A549 (cell line): ENCODE results near the gene USP9X. TPM values are rescaled to one million over a fixed set of nuclear protein-coding genes. Genes with fewer than 3 reads are reported as not detected.
"Not testable (repeated sequence)": the region's sequence is repeated elsewhere in the genome, so short reads cannot be mapped to it uniquely, and the experiment has no call there.

ENCODE experiments used
- ATAC-seq, 2 experiments: fragments of 200-7000 bp in 1 of 2; fragments of >200 bp in 1 of 2; cut with Nextera tagmentation in 1 of 2; cut with Tn5 transposase in 1 of 2; 3 replicates each; pipeline versions ENCODE4 v1.8.0 to v1.9.1; 2018 to 2020; ENCODE audit warnings: mild to moderate bottlenecking in 1 of 2, moderate library complexity in 1 of 2
- CTCF ChIA-PET: fragments of 300-600 bp; sonication (Branson Sonifier 250); formaldehyde crosslinking; extraction: SDS; loops from one replicate; lab custom pipeline; 2021; ENCODE audit warnings: antibody characterized with exemption, inconsistent platforms; lab: Yijun Ruan, JAX
- POLR2A ChIA-PET: fragments of 350-600 bp; formaldehyde crosslinking; extraction: SDS; loops from one replicate; lab custom pipeline; 2021; ENCODE audit warnings: antibody characterized with exemption, inconsistent platforms; lab: Yijun Ruan, JAX
- DNase-seq, 2 experiments: peaks; one replicate each; pipeline versions ENCODE4 v3.0.0 to v3.0.0-alpha.2; 2011 to 2016; ENCODE audit warnings: low read depth in 1 of 2, low spot score in 1 of 2
- FAIRE-seq: peaks from 2 replicates; lab custom pipeline; 2011; peaks lifted over from hg19 to GRCh38; lab: Jason Lieb, UNC
- H3K27ac ChIP-seq, 2 experiments: fragments of >200 bp; sonication (Bioruptor Twin); formaldehyde crosslinking; 3 replicates each; pipeline ENCODE4 v1.5.1; 2016 to 2017
- H3K4me1 ChIP-seq: fragments of >200 bp; sonication (Bioruptor Twin); formaldehyde crosslinking; 3 replicates; pipeline ENCODE4 v1.6.1; 2016
- H3K4me2 ChIP-seq: fragments of >200 bp; sonication (Bioruptor Twin); formaldehyde crosslinking; 3 replicates; pipeline ENCODE4 v1.6.1; 2016
- H3K4me3 ChIP-seq: fragments of >200 bp; sonication (Bioruptor Twin); formaldehyde crosslinking; 3 replicates; pipeline ENCODE4 v1.5.1; 2016
- H3K9me3 ChIP-seq: fragments of >200 bp; sonication (Bioruptor Twin); formaldehyde crosslinking; 3 replicates; pipeline ENCODE4 v1.6.1; 2016
- CHD4 ChIP-seq: fragments of 200-600 bp; sonication (generic); IDR thresholded peaks from 2 replicates; pipeline ENCODE4 v1.6.1; 2016; ENCODE audit warnings: antibody characterized with exemption, mild to moderate bottlenecking, borderline replicate concordance
- EHMT2 ChIP-seq: fragments of 200-600 bp; sonication (generic); IDR thresholded peaks from 2 replicates; pipeline ENCODE4 v1.6.1; 2016; ENCODE audit warnings: antibody characterized with exemption, low read depth, mild to moderate bottlenecking, moderate library complexity
- FOSB ChIP-seq: fragments of 250-450 bp; sonication (Bioruptor Pico); IDR thresholded peaks from 2 replicates; pipeline ENCODE4 v1.5.0; 2020; ENCODE audit warnings: mild to moderate bottlenecking, moderate library complexity
- FOSL2 ChIP-seq, 2 experiments: fragments of 450-650 bp in 1 of 2; fragments of >200 bp in 1 of 2; sonication (Bioruptor Twin) in 1 of 2; formaldehyde crosslinking; IDR thresholded peaks; 2 replicates each; pipeline versions ENCODE4 v1.5.0 to v1.6.1; 2016 to 2020; ENCODE audit warnings: mild to moderate bottlenecking in 1 of 2, moderate library complexity in 1 of 2
- JUN ChIP-seq, 2 experiments: fragments of >200 bp; sonication (Bioruptor Twin); formaldehyde crosslinking; IDR thresholded peaks; 2 replicates in 1 of 2; 3 replicates in 1 of 2; pipeline ENCODE4 v1.6.1; 2016 to 2017
- KDM5A ChIP-seq: fragments of 200-600 bp; sonication (generic); IDR thresholded peaks from 2 replicates; pipeline ENCODE4 v1.6.1; 2016; ENCODE audit warnings: antibody characterized with exemption, mild to moderate bottlenecking
- MYC ChIP-seq: IDR thresholded peaks from 2 replicates; pipeline ENCODE4 v1.6.1; 2012; ENCODE audit warnings: mild to moderate bottlenecking, inconsistent platforms, low read length, improper control_type of control experiment, borderline replicate concordance
- PHF8 ChIP-seq: fragments of 200-600 bp; sonication (generic); IDR thresholded peaks from 2 replicates; pipeline ENCODE4 v1.6.1; 2016; ENCODE audit warnings: low read depth, mild to moderate bottlenecking, antibody characterized with exemption, moderate library complexity, borderline replicate concordance
- POLR2A ChIP-seq: IDR thresholded peaks from 2 replicates; pipeline ENCODE4 v1.6.1; 2012; ENCODE audit warnings: mild to moderate bottlenecking, low read length
- RCOR1 ChIP-seq: fragments of 150-350 bp; IDR thresholded peaks from 2 replicates; pipeline ENCODE4 v1.6.1; 2014; ENCODE audit warnings: antibody characterized with exemption, low read length, low read depth
- ZC3H11A ChIP-seq: fragments of 450-650 bp; IDR thresholded peaks from 2 replicates; pipeline ENCODE4 v1.6.1; 2014; ENCODE audit warnings: antibody characterized with exemption, mild to moderate bottlenecking
- ZNF302 ChIP-seq: fragments of 250-450 bp; sonication (Bioruptor Pico); IDR thresholded peaks from 2 replicates; pipeline ENCODE4 v1.9.0; 2021; ENCODE audit warnings: inconsistent platforms, mild to moderate bottlenecking, moderate library complexity
- ZSCAN20 ChIP-seq: fragments of 250-450 bp; sonication (Bioruptor Pico); IDR thresholded peaks from 2 replicates; pipeline ENCODE4 v1.8.0; 2022; ENCODE audit warnings: mild to moderate bottlenecking, moderate library complexity
- WGBS: methylation state at CpG from one replicate; pipeline ENCODE4 v1.1.6; 2017; ENCODE audit errors: missing lambda C conversion rate; 5-methylcytosine and 5-hydroxymethylcytosine counted together
- polyA plus RNA-seq, 4 experiments: library from polyadenylated mRNA; depleted of rRNA in 3 of 4; stranded (reverse); fragments of >200 nt; fragmentation: RNase III in 1 of 4; extraction: RNeasy Plus Mini Kit Qiagen cat#74134 plus additional on column Dnase treatment in 1 of 4; gene quantifications; 2 replicates in 3 of 4; 3 replicates in 1 of 4; pipeline ENCODE4 v1.2.3, GENCODE V29; 2011 to 2017
- TF ChIP-seq, protein P1 (sequence below): fragments of >200 bp; sonication (Bioruptor Twin); formaldehyde crosslinking; IDR thresholded peaks from 3 replicates; pipeline ENCODE4 v1.6.1; 2016

USP9X gene
- polyA plus RNA-seq, 2 of the 4 experiments (the other 2 are of a cell fraction), result 30.7 to 70.4 TPM

DNA sequence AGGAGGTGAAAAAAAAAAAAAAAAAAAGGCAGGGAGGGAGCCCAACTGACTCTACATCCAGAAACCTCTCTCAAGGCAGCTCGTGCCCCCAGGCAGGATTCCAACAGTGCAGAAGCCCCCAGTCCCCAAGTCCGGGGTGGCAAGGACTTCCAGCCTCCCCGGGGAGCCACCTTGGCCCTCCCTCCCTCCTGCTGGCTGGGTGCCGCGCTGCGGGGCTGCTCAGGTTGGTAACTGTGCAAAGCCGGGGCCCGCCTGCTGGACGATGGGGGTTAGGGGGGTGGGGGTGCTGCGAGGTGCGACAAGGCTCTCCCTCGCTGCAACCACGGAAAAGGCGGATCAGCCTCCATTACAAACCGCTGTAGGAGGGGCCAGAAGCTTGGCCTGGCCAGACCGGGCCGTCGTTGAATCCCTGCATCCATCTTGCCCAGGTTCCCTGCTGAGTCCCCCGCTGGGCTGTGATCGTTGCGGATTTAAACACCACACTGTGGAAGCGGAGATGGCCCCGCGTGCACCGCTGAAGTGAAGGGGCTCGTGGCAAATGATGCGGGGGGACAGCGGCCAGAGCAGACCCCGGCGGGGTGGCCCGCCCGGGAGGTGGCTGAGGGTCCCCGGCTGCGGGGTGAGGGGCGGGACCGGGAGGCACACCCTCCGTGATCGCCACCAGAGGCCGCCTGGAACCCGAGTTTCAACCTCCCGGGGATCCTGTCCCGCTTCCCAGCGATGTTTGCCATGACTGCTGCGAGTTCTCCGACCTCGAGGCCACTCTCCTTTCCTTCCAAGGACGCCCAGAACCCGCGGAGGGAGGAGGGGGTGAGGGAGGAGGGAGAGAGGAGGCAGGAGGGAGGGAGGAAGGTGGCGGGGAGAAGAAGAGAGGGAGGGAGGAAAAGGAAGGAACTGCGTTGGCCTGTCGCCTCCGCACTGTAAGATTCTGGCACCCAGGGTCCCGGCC lies 190.7 kb downstream of the USP9X start (continued):
- TF ChIP-seq EHMT2 (no peak), PHF8 (peak; percentile 22; the same call in 1 of the 2 replicates), MYC (no peak)

DNA sequence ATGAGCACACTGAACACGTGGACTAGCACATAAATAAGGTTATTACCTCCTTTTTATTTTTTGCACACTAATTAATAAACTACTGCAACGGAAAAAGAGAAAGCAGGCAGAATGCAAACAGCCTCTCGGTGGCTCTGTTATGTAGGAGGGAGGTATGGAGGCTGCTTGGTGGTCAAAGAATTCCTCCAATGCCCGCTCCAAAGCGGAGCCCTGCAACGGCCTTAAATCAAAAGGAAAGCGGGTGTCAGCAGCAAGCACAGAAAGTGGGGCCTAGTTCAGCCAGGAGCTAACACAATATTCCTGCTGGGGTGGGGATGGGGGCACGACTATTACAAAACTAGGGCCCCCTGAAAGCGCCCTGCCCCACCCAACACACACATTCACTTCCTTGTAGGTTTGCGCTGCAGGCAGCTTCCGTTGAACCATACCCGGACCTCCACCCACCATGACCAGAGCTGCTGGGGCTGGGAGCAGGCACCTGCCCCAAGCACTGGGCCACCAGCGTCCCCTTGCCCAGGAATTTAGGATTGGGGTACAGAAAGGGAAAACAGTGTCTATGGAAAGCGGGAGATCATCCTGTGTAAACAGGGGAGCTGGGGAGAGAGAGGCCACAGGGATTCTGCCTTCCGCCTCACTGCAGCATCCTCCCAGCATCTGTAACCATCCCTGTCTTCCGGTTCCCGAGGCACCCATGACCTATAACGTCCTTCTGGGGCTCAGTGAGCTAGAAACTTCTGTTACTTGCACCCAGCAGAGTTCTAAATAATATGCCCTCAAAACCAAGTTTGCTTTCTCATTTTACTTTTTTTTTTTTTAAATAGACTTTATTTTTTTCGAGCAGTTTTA lies 191.6 kb downstream of the USP9X start:
- H3K9me3 ChIP-seq, result no peaks in the 10 kb centered on the region
- TF ChIP-seq ZSCAN20 (CRISPR knock-in tag) (no peak), ZNF302 (CRISPR knock-in tag) (no peak), KDM5A (no peak), CHD4 (no peak), FOSL2 (IDR thresholded peaks at IDR 0.05) (no peak), FOSL2 (CRISPR knock-in tag; IDR thresholded peaks at IDR 0.05) (no peak), FOSB (CRISPR knock-in tag) (no peak), EHMT2 (no peak), POLR2A (no peak), JUN (IDR thresholded peaks at IDR 0.05) (no peak), RCOR1 (no peak)
- TF ChIP-seq, protein P1, sequence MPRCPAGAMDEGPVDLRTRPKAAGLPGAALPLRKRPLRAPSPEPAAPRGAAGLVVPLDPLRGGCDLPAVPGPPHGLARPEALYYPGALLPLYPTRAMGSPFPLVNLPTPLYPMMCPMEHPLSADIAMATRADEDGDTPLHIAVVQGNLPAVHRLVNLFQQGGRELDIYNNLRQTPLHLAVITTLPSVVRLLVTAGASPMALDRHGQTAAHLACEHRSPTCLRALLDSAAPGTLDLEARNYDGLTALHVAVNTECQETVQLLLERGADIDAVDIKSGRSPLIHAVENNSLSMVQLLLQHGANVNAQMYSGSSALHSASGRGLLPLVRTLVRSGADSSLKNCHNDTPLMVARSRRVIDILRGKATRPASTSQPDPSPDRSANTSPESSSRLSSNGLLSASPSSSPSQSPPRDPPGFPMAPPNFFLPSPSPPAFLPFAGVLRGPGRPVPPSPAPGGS, result no peak
- peak overlapping the region; percentile 98 for H3K4me2 ChIP-seq
- peak in 1 of 2 experiments; percentile 6; a peak in 3 of 6 replicates for ATAC-seq
- peaks cover 7% of the 10 kb centered on the region for H3K4me1 ChIP-seq
- peak overlapping the region; percentile 93 to 98 for H3K27ac ChIP-seq
- POLR2A ChIA-PET, result interaction anchor here (0.8 kb wide), 1 partner anchor 54 kb away, joined by 4 read pairs; no protein-coding TSS in a partner anchor
- DNase-seq, result no peak
- peak overlapping the region; percentile 54 for H3K4me3 ChIP-seq
- 72% methylated on average over 19 of the region's 19 CpGs for WGBS
- FAIRE-seq, result no peak
- CTCF ChIA-PET, result interaction anchor here (0.7 to 4.7 kb wide), 5 partner anchors 10 to 180 kb away, joined by 3 to 35 read pairs (median 6); no protein-coding TSS in a partner anchor

DNA sequence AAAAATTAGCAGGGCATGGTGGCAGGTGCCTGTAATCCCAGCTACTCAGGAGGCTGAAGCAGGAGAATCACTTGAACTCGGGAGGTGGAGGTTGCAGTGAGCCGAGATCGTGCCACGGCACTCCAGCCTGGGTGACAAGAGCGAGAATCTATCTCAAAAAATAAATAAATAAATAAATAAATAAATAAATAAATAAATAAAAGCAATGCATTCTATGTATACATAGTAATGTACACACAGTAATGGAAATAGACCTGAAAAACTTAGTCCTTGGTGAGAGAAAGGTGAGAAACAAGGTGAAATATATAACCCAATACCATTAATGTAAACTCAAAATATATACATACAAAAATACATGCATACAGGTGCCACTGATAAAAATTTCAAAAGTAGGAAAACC lies 197.1 kb downstream of the USP9X start:
- 72% methylated on average over 5 of the region's 5 CpGs for WGBS

DNA sequence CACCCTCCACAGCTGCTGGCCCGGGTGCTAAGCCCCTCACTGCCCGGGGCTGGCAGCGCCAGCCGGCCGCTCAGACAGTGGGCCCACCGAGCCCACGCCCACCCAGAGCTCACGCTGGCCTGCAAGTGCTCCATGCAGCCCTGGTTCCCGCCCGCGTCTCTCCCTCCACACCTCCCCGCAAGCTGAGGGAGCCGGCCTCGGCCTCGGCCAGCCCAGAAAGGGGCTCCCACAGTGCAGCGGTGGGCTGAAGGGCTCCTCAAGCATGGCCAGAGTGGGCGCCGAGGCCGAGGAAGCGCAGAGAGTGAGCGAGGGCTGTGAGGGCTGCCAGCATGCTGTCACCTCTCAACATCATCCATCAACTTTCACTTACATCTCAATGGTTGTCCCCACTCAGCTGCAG lies 200.7 kb downstream of the USP9X start:
- DNase-seq, H3K9me3 ChIP-seq, FAIRE-seq, H3K4me2 ChIP-seq, H3K4me3 ChIP-seq, H3K4me1 ChIP-seq, H3K27ac ChIP-seq, ATAC-seq, POLR2A ChIA-PET: not testable (repeated sequence)
- 100% methylated on average over 1 of the region's 21 CpGs for WGBS
- CTCF ChIA-PET, result interaction anchor here (1.7 kb wide), 1 partner anchor 44 kb away, joined by 8 read pairs; no protein-coding TSS in a partner anchor

More for the DNA sequence above, 197.1 kb downstream of the USP9X start:
- POLR2A ChIA-PET, H3K9me3 ChIP-seq, ATAC-seq, H3K4me2 ChIP-seq, H3K4me3 ChIP-seq, H3K4me1 ChIP-seq, DNase-seq, FAIRE-seq, H3K27ac ChIP-seq: not testable (repeated sequence)
- TF ChIP-seq ZC3H11A, result peak; percentile 76
- CTCF ChIA-PET, result interaction anchor here (0.5 to 1.3 kb wide), 2 partner anchors 102 to 157 kb away, joined by 3 read pairs; no protein-coding TSS in a partner anchor

Other genes with a start within 250 kb of the USP9X start
- gene DDX3X, start 248.7 kb downstream of the USP9X start, polyA plus RNA-seq (2011; rRNA removed), result 187 and 216 TPM in 2 replicates
- gene DDX3X, start 248.7 kb downstream of the USP9X start, polyA plus RNA-seq (2017; fragmentation: RNase III; extraction: RNeasy Plus Mini Kit Qiagen cat#74134 plus additional on column Dnase treatment), result 341 to 390 TPM (median 371 TPM) in 3 replicates